HG03095 (cell line): ENCODE data around the gene PPHLN1.
A peak's percentile ranks its signal among the peaks of the same experiment; 100 is the strongest.

ENCODE experiments used
- ATAC-seq: cut with Tn5 transposase; IDR thresholded peaks from one replicate; pipeline ENCODE4 v1.9.1; 2021; ENCODE audit warnings: moderate library complexity; ENCODE audit not compliant: unreplicated experiment

Gene PPHLN1

GRCh38 chr12:42475106-42475505 lies 149.1 kb downstream of the PPHLN1 start:
- no peak for ATAC-seq

DNA sequence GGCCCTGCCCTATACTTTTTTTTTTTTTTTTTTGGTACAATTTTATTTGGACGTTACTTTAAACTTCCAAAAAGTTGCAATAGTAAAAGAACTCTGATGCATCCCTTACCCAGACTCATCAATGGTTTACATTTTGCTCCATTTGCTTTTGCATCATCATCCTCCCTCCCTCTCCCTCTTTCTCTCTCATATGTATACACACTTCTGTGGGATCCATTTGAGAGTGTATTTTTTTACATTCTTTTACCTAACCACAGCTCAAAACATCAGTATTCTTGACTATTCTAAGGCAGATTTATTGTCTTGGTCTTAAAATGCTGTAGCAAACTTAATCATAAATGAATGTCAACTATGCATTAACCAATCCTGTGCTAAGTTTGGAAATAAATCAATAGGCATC lies 152.0 kb downstream of the PPHLN1 start:
- ATAC-seq = no peak

- no peak for ATAC-seq
Measured at GRCh38 chr12:42481368-42481767, 155.4 kb downstream of the PPHLN1 start.

DNA sequence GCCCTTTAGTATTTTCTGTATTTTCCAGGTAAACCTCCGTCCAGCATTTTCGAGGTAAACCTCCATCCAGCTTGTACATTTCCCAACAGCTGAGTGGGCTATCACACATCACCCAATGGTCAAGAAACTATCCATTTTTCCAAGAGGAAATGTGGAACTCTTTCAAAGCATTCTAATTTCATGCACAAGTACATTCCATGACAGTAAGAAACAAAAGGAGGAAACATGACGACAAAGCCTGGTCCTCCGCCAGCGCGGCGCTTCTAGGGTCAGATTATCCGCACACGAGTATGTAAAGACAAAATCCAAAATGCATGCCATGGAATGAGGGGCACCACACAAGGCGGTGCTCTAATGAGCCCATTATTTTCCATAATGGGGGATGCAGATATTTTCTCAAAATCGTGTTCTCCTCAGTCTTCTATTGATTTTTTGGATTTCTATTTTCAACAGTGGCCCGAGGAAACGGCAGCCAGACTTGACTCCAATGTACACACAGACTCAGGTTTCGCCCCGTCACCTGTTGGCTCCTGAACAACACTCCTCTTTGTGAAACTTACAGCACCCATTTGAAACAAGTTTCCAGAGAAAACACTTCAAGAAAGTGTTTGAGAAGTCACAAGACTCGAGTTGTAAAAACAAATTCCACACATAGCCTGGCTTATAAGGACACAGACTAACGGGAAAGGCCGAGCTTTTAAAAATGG lies 156.2 kb downstream of the PPHLN1 start:
- no peak for ATAC-seq

DNA sequence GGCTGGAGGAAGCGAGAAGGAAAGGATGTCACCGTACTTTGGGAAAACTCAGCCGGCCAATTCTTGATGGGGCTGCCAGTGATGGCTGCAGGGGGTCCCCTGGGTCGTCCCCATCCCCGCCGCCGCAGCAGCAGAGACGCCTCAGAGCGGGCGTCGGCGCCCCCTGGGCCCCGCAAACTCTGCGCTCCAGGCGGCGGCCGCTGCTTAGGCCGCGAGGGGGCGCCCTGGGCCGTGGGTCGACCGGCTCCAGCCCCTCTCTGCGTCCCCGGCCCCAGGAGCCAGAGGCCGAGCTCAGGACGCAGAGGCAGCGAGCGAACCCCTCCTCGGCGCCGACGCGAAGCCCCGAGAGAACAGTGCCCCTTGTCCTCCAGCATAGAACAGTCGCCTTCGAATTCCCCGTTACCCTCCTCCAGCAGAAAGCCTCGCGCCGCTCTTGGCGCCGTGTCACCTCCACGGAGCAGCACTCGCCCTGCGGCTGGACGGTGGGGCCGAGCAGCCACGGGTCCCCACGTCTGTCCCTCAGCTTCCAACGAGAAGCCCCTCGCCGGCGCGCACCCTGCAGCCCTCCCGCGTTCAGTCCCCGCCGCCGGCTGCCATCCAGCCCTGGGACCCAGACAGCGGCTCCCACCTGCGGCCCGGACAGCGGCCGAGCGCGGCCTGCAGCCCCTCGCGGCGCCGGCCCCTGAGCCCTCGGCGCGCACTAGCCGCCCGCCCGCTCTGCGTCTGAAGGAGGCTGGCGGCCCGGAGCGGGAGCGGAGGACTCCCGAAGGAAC lies 157.0 kb downstream of the PPHLN1 start:
- ATAC-seq = peak; percentile 78

DNA sequence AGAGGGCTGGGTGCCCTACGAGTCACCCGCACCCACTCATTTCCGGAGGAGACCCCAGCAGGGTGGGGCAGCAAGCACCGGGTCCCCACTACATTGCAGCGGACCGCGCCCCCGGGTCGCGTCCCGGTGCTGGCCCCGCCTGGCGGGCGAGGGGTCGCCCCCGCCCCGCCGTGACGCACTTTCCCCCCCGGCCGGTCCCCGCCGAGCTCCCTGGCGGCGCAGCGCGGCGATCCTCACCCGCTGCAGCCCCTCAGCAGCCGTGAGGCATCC lies 157.5 kb downstream of the PPHLN1 start:
- peak; percentile 26 for ATAC-seq

DNA sequence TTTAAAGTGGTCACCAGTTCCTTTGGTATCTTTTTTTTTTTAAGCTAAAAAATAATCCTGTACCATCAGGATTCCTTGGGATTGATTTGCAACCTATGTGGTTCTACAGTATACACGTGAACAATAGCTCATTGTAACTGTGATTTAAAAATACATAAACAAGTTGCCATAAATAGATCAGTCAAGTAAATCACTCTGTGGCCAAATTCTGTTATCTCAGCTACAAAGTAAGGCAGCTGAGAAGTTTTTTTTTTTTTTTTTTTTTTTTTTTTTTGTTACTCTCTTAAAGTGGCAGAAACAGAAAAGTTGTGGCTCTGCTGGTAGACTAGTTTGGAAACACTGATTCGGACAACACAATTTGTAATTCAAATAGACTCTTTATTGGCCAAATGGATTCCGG lies 159.0 kb downstream of the PPHLN1 start:
- no peak for ATAC-seq

DNA sequence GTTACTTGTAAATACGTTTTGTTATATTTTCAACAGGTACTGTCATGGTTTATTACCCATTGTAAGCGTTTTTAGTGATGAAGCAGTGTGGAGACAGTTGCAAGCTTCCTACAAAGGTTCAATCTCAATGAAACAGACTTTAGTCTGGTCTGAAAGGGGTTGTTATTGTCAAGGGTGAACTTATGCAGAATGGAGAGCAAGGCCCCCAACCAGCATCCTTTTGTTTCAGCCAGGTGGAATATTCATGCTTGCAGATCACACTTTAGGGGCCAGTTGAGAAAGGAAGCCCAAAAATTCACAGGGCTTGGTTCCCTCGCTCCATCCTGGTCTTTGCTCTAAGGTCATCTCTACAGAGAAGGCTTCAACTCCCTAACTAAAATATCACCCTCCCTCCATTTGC lies 159.9 kb downstream of the PPHLN1 start:
- no peak for ATAC-seq

DNA sequence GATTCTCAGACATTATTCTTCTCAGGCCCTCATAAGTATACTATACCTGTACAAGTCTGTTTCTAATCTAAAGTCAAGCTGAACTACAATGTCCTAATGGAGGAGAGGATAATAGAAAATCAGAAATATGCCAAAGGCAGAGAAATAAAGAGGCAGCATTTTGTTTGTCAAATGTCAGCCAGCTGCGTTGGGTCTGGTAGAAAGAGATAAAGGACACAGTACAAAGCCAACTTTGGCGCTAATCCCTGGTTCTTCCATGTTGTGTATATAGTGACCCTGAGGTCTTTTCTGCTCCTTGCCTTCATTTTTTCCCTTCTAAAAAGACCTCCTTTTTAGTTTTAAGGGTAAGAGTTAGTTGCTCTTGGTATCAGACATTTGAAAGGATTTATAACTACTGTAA lies 160.4 kb downstream of the PPHLN1 start:
- no peak for ATAC-seq

DNA sequence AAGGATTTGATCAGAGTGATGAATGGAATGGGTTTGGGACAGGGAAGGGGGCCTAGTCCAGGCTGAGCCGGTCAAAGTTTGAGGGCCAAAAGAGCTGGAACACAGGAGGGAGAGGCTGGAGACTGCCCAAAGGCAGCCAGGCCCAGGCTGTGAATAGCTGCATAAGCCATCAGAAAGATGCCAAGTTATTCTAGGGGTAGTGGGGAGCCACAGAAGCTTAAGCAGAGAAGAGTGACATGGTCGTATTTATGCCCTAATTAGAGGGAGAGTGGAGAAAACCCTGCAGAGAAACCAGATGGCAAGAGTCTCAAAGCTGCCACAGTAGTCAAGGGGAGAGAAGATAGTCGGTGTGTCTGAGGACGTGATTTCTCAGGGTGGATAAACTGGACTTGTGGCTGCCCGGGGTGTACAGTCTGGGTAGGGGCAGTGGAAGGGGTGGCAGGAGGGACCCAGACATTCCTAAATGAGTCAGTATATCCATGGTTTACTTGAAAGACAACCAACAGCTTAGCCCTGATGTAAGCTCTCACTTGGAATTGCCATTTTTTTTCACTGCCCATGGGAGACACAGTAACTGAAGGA lies 164.4 kb downstream of the PPHLN1 start:
- no peak for ATAC-seq
